HFF-Myc (cell line): ENCODE measurements around the gene SLC18A3.

Source experiments
- DNase-seq: peaks from one replicate; pipeline ENCODE4 v3.0.0-alpha.2; 2011; ENCODE audit warnings: low read depth; ENCODE audit errors: extremely low read depth
- H3K4me3 ChIP-seq: replicated peaks from 2 replicates; pipeline ENCODE4 v1.5.1; 2011; ENCODE audit warnings: low read depth, mild to moderate bottlenecking, control low read depth, low read length
- TF ChIP-seq, protein P1 (sequence below): IDR thresholded peaks from 2 replicates; pipeline ENCODE4 v1.5.1; 2012; ENCODE audit warnings: mild to moderate bottlenecking, low read depth, low read length, control low read depth; ENCODE audit errors: missing control alignments

The SLC18A3 gene

DNA sequence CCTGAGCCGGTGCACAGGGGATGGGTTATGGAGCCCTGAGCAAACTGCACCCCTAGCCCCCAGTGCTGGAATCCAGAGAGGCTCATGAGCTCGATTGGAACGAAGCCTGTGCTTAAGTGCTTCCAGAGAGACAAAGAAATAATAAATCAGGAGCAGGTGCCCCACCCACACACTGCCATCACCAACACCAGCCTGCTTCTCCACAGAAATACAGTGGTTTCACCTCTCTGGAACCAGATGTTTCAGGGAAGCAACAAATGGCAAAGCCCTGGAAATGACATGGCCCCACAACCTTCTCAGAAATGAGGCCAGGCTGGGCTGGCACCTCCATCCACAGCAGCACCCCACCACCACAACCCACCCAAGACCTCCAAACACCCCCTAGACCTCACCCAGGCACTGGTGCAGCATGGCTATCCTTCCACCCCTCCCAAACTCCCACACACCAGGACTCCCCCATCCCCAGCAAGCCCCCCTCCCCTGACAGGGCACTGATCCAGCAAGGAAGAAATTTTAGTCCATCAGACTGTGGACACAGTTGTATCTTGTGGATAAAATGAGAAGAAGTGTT lies 4.1 kb upstream of the SLC18A3 start:
- TF ChIP-seq, protein P1, sequence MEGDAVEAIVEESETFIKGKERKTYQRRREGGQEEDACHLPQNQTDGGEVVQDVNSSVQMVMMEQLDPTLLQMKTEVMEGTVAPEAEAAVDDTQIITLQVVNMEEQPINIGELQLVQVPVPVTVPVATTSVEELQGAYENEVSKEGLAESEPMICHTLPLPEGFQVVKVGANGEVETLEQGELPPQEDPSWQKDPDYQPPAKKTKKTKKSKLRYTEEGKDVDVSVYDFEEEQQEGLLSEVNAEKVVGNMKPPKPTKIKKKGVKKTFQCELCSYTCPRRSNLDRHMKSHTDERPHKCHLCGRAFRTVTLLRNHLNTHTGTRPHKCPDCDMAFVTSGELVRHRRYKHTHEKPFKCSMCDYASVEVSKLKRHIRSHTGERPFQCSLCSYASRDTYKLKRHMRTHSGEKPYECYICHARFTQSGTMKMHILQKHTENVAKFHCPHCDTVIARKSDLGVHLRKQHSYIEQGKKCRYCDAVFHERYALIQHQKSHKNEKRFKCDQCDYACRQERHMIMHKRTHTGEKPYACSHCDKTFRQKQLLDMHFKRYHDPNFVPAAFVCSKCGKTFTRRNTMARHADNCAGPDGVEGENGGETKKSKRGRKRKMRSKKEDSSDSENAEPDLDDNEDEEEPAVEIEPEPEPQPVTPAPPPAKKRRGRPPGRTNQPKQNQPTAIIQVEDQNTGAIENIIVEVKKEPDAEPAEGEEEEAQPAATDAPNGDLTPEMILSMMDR, result no peak
- H3K4me3 ChIP-seq, result no peak overlapping the region
- no peak for DNase-seq

DNA sequence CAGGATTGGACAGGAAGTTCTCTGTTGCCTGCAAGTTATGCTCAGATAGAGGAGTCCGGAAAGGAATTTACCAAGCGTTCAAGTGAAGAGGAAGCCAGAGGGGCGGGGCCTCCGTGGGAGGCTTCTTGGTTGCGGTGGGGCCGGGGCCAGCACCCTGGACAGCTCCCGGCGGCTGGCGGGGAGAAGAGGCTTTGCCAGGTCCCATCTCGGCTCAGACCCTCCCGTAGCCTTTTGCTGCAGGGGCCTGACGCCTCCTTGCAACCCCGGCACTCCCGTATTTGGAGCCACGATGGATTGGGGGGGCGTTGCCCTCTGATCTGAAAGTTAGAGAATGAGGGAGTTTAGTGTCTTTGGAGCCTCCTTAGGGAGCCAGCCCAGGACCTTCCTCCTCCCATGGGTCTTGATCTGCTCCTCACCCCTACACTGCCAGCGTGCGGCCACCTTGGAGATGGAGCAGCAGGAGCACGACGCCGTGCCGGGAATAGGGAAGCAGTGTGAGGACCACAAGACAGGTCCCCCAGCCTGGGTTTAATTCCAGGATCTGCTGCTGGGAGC lies 3.1 kb upstream of the SLC18A3 start:
- peak; percentile 9 for DNase-seq
- TF ChIP-seq, protein P1, result no peak
- no peak overlapping the region for H3K4me3 ChIP-seq

DNA sequence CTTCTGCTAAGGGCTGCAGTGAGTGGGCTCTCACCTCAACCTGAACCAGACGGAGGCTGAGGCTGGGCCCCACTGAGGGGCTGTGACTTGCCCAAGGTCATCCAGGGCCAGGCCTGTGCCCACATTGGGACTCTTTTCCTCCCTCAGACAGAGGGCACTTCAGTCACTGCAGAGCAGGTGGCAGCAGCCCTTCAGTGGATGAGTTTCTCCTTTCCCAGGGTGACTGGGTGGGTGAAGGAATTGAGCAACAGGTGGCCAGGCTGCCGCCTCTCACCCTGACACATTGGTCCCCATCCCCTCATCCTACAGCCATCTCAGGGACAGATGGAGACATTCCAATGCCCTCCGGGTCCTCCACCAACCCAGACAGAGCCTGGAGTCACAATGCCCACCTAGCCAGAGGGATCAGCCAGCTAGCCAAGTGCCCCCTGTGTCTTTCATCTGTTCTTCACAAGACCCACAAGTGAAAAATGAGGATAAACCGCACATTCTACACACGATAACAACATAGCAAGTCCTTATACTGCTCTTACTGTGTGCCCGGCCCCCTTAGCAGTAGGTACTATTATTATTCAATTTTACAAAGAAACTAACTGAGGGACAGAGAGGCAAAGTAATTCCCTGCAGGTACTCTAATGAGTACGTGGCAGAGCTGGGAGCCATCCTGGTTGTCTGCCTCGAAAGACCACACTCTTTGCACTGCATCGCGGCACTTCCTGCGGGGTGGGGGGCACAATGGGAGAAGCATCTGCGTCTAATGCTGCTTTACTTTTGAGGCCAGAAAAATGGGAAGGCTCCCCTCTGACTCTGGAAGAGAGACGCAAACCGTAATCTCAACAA lies 1.7 kb upstream of the SLC18A3 start:
- no peak overlapping the region for H3K4me3 ChIP-seq
- TF ChIP-seq, protein P1, result no peak
- DNase-seq, result no peak

DNA sequence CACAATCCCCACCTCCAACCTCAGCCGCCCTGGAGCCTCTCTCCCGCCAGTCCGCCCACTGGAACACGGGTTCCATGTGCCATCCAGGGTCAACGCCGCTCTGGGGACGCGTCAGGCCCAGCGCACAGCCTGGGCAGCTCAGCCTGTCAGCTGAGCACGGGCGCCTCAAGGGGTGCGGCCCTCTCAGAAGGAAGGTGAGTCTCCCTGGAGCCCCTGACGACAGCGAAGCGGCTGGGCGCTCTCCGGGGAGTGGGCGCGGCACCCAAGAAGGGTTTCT lies 1.2 kb upstream of the SLC18A3 start:
- no peak overlapping the region for H3K4me3 ChIP-seq

DNA sequence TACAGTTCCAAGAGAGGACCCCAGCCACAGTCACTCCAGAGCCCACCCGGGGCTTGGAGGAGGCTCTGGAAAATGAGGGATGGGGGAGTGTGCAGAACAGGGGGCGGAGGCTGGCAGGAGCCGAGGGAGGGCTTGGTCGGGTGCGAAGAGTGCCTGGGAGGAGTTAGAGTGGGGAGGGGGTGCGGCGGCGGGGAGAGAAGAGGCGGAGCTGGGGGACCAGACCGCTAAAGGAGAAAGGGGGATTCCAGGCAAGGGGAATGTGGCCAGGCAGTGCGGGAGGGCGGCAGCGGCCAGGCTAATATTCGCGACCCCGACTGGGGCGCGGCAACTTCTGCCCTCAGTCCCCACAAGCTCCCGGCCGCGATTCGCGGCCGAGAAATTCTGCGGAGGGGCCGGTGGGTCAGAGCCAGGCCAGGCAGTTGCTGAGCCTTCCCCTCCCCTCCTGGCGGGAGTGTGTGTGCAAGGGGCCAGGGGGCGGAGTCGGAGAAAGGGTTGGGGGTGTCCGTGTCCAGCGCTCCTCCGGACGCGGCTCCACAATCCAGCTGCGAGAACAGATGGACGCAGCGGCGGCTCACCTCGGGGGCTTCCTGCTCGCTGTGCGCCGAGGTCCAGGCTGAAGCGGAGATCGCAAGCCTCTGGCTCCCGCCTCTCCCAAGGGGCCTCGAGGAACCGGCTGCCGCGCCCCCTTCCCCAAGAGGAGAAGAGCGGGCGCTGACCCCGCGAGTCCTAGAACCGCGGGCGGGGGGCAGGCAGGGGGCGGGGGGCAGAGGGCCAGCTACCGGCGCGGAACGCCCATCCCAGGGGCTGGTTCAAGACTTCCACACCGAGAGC lies 612 bp upstream of the SLC18A3 start:
- TF ChIP-seq, protein P1, result no peak
- DNase-seq, result no peak
- H3K4me3 ChIP-seq, result no peak overlapping the region

More for the DNA sequence above, 1.2 kb upstream of the SLC18A3 start:
- DNase-seq, result no peak
- TF ChIP-seq, protein P1, result no peak

DNA sequence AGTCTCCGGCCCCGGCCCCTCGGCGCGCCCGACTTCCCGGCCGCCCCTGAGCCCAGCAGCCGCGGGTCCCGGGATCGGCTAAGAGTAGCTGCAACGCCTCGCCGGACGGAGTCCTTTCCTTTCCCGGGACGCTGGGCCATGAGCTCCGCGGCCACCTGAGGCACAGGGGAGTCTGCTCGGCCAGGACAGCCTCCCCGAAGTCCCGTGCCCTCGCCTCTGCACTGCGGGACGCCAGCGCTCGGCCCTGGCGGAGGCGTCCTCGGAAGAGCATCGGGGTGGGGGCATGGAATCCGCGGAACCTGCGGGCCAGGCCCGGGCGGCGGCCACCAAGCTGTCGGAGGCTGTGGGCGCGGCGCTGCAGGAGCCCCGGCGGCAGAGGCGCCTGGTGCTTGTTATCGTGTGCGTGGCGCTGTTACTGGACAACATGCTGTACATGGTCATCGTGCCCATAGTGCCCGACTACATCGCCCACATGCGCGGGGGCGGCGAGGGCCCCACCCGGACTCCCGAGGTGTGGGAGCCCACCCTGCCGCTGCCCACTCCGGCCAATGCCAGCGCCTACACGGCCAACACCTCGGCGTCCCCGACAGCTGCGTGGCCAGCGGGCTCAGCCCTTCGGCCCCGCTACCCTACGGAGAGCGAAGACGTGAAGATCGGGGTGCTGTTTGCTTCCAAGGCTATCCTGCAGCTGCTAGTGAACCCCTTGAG lies 502 bp downstream of the SLC18A3 start:
- TF ChIP-seq, protein P1, result no peak
- no peak overlapping the region for H3K4me3 ChIP-seq
- no peak for DNase-seq
